ENCODE data around the gene HDAC4.

- TF ChIP-seq CTCF (conservative IDR thresholded peaks at IDR 0.05; ENCODE audit: low read depth in 2 of 2) (no peak), EZH2 (IDR thresholded peaks at IDR 0.05; ENCODE audit: low read depth, unreplicated experiment) (no peak), REST (IDR thresholded peaks at IDR 0.05; ENCODE audit: unreplicated experiment) (no peak), EZH2phosphoT487 (IDR thresholded peaks at IDR 0.05; ENCODE audit: unreplicated experiment) (no peak), POLR2AphosphoS5 (IDR thresholded peaks at IDR 0.05; ENCODE audit: low read depth) (no peak), ETS1 (IDR thresholded peaks at IDR 0.05) (no peak), JUNB (IDR thresholded peaks at IDR 0.05; ENCODE audit: unreplicated experiment) (no peak), CREB1 (CRISPR knock-in tag; IDR thresholded peaks at IDR 0.05; ENCODE audit: low read depth) (no peak), STAT1 (IDR thresholded peaks at IDR 0.05; ENCODE audit: unreplicated experiment) (no peak)
Measured at GRCh38 chr2:239086325-239087020, 314.3 kb downstream of the HDAC4 start.

Measured in GM23338 (cell line).